Heart left ventricle (tissue), 16 donors: ENCODE data around the gene USO1. TPM values are rescaled to one million over a fixed set of nuclear protein-coding genes. Genes with fewer than 3 reads are reported as not detected.
A peak's percentile ranks its signal among the peaks of the same experiment; 100 is the strongest.

Source experiments
- ATAC-seq, 4 donors: fragments of 200-7000 bp; cut with Tn5 transposase; one replicate each; pipeline ENCODE4 v1.9.1; 2020 to 2022; ENCODE audit warnings: moderate library complexity in 4 of 4, mild to moderate bottlenecking in 3 of 4, moderate number of reproducible peaks in 1 of 4
- DNase-seq, 5 donors: peaks; one replicate each; pipeline ENCODE4 v3.0.0-alpha.2; 2020
- H3K27ac ChIP-seq, 12 donors: fragments of 200-600 bp; sonication (generic) in 4 of 12; one replicate each; pipeline versions ENCODE4 v1.5.0 to v1.8.0; 2016 to 2022; ENCODE audit warnings: mild to moderate bottlenecking in 2 of 12
- H3K27me3 ChIP-seq, 9 donors: fragments of 200-600 bp; sonication (generic) in 2 of 9; one replicate each; pipeline versions ENCODE4 v1.5.1 to v1.8.0; 2016 to 2022; ENCODE audit warnings: mild to moderate bottlenecking in 3 of 9
- H3K36me3 ChIP-seq, 9 donors: fragments of 200-600 bp; sonication (generic) in 2 of 9; one replicate each; pipeline versions ENCODE4 v1.5.0 to v1.8.0; 2018 to 2022; ENCODE audit warnings: mild to moderate bottlenecking in 2 of 9
- H3K4me1 ChIP-seq, 12 donors: fragments of 200-600 bp; sonication (generic) in 4 of 12; one replicate each; pipeline versions ENCODE4 v1.5.0 to v1.8.0; 2016 to 2022; ENCODE audit warnings: mild to moderate bottlenecking in 3 of 12
- H3K4me3 ChIP-seq, 12 donors: fragments of 200-600 bp; sonication (generic) in 4 of 12; one replicate each; pipeline versions ENCODE4 v1.5.0 to v1.8.0; 2017 to 2022; ENCODE audit warnings: mild to moderate bottlenecking in 9 of 12, moderate library complexity in 4 of 12
- H3K9me3 ChIP-seq, 12 donors: fragments of 200-600 bp; sonication (generic) in 4 of 12; one replicate each; pipeline versions ENCODE4 v1.5.0 to v1.8.0; 2016 to 2022; ENCODE audit warnings: mild to moderate bottlenecking in 1 of 12
- CTCF ChIP-seq, 12 donors: fragments of 200-600 bp; sonication (generic) in 4 of 12; IDR thresholded peaks; one replicate each; pipeline versions ENCODE4 v1.5.0 to v1.8.0; 2018 to 2022; ENCODE audit warnings: antibody characterized with exemption in 12 of 12, mild to moderate bottlenecking in 5 of 12
- POLR2A ChIP-seq, 2 donors: fragments of 450-650 bp; IDR thresholded peaks; one replicate each; pipeline ENCODE4 v1.6.1; 2017; ENCODE audit warnings: antibody characterized with exemption in 2 of 2, mild to moderate bottlenecking in 2 of 2, moderate library complexity in 2 of 2
- WGBS, 4 donors: extraction: QIAGEN DNeasy Blood & Tissue Kit in 2 of 4; methylation state at CpG; one replicate each; pipeline versions ENCODE4 v1.1.5 to v1.1.7; 2013 to 2018; 5-methylcytosine and 5-hydroxymethylcytosine counted together
- intact Hi-C, 10 donors: fragments of 100-400 bp; cut with DNase I; formaldehyde crosslinking; loops; one replicate each; pipeline versions ENCODE4 v1.11.1 to v1.14.2; 2022
- polyA plus RNA-seq, 2 donors: library from polyadenylated mRNA; stranded (reverse); fragments of 200-250 nt; gene quantifications; one replicate each; pipeline ENCODE4 v1.2.3, GENCODE V29; 2013
- total RNA-seq, 9 donors: library from RNA; depleted of rRNA in 2 of 9; stranded (reverse); fragments of >200 nt in 2 of 9; fragmentation: NEBNext Ultra II Directional in 3 of 9; extraction: Animal tissue kit (Norgen Biotek cat#: 25700) in 3 of 9; gene quantifications; one replicate each; pipeline versions ENCODE4 v1.1.0 to v1.2.4, GENCODE V29; 2016 to 2023
- donor health status: ischemic (EF 13 %, LVEDD 7.1; RV severe dilation, severe dysfunction).
- donor health status: healthy with polysubstance abuse.
- donor health status: DM: no; HTN: yes; CAD: no.
- donor health status: DM: no; HTN: no; CAD: no.
- donor health status: ischemic (EF 25% LVEDD 6.9; RV normal size, moderate dysfunction).
- donor health status: ischemic (EF 25% LVEDD 5.7; RV mildly dilated, moderate dysfunction).
- donor health status: healthy.
- donor health status: DM: yes; HTN: yes; CAD: no.
- donor health status: ischemic (EF 35%, LVEDD 5.7; RV mildly dilated, moderate dysfunction).
- donor health status: nonischemic (EF 11% LVEDD 7.7; RV severe dilation, severe dysfunction).
- donor health status: DM: yes; HTN: yes; CAD: no.
- donor health status: PGD.
- donor health status: ischemic (EF 29% LVEDD 5.4; RV normal size, mild dysfunction).
- donor health status: nonischemic (EF 23%, LVEDD 6.1; RV moderate dilation, normal function).

Gene USO1
- total and polyA plus RNA-seq, 11 donors = 28.6 to 87.1 (median 77.0) TPM

- Histone ChIP-seq H3K27ac (no peak overlapping the region), H3K9me3 (no peaks in the 10 kb centered on the region), H3K36me3 (no peaks in the 10 kb centered on the region), H3K4me3 (no peak overlapping the region), H3K4me1 (peaks cover 0 to 5% (median 3%) of the 10 kb centered on the region in 12 donors), H3K27me3 (no peaks in the 10 kb centered on the region)
- DNase-seq = no peak
- ATAC-seq = no peak
- TF ChIP-seq POLR2A (IDR thresholded peaks at IDR 0.05) (no peak), CTCF (IDR thresholded peaks at IDR 0.05) (no peak)
- intact Hi-C loops = loop anchor here in 3 of 10 donors (5.0 to 10.0 kb wide), 3 partner anchors 38 to 166 kb away; partner anchors contain the start of genes RCHY1 (in 1 of the 3) and THAP6 (in 1 of the 3)
Observed at GRCh38 chr4:75678965-75679364, 45.4 kb upstream of the USO1 start.

- Histone ChIP-seq H3K4me1 (peaks cover 0 to 1% (median 0%) of the 10 kb centered on the region in 12 donors), H3K4me3 (no peak overlapping the region), H3K9me3 (no peaks in the 10 kb centered on the region), H3K27ac (no peak overlapping the region), H3K27me3 (no peaks in the 10 kb centered on the region), H3K36me3 (no peaks in the 10 kb centered on the region)
- no peak for TF ChIP-seq CTCF (IDR thresholded peaks at IDR 0.05)
- TF ChIP-seq POLR2A (IDR thresholded peaks at IDR 0.05) = no peak
- 77 to 91% (median 88%) methylated on average over 3 of the region's 3 CpGs for WGBS, 4 donors
- DNase-seq (no peak), ATAC-seq (no peak)
- intact Hi-C loops = loop anchor here in 3 of 10 donors (5.0 to 10.0 kb wide), 3 partner anchors 37 to 165 kb away; partner anchors contain the start of genes RCHY1 (in 1 of the 3) and THAP6 (in 1 of the 3)
Observed at GRCh38 chr4:75679876-75680575, 44.4 kb upstream of the USO1 start.

- DNase-seq = no peak
- no peaks in the 10 kb centered on the region for H3K27me3 ChIP-seq
- intact Hi-C loops = no loop called here
- H3K4me1 ChIP-seq = peaks cover 0 to 9% (median 0%) of the 10 kb centered on the region in 12 donors
- H3K9me3 ChIP-seq = peaks cover 0 to 5% (median 0%) of the 10 kb centered on the region in 12 donors
- H3K27ac ChIP-seq = no peak overlapping the region
- no peaks in the 10 kb centered on the region for H3K36me3 ChIP-seq
- ATAC-seq = no peak
- WGBS, 4 donors = 93 to 99% (median 95%) methylated on average over 6 of the region's 6 CpGs
- no peak for TF ChIP-seq POLR2A (IDR thresholded peaks at IDR 0.05)
- no peak for TF ChIP-seq CTCF (IDR thresholded peaks at IDR 0.05)
- no peak overlapping the region for H3K4me3 ChIP-seq
Observed at GRCh38 chr4:75683482-75684155, 40.8 kb upstream of the USO1 start.

- no peak for TF ChIP-seq POLR2A (IDR thresholded peaks at IDR 0.05)
- no peak for TF ChIP-seq CTCF (IDR thresholded peaks at IDR 0.05)
- Histone ChIP-seq H3K27ac (peak overlapping the region in 9 of 12 donors; percentile 2 to 62 (median 31)), H3K27me3 (no peaks in the 10 kb centered on the region), H3K4me3 (no peak overlapping the region), H3K4me1 (peaks cover 0 to 9% (median 0%) of the 10 kb centered on the region in 12 donors), H3K36me3 (peaks cover 0 to 7% (median 0%) of the 10 kb centered on the region in 9 donors), H3K9me3 (peaks cover 0 to 5% (median 0%) of the 10 kb centered on the region in 12 donors)
- WGBS, 4 donors = 46 to 63% (median 51%) methylated on average over 2 of the region's 2 CpGs
- ATAC-seq = peak; percentile 72 to 94 (median 87)
- no peak for DNase-seq
- intact Hi-C loops = no loop called here
Observed at GRCh38 chr4:75685546-75686189, 38.7 kb upstream of the USO1 start.
